ENCODE results near the gene NFRKB. TPM values are rescaled to one million over a fixed set of nuclear protein-coding genes. Genes with fewer than 3 reads are reported as not detected.

The NFRKB gene
- total and polyA plus RNA-seq, 2 donors (not counting 1 experiment from before 2014, with no cell fraction given), result 10.7 to 11.9 TPM

- Histone ChIP-seq H2AFZ (ENCODE audit: low read length) (no peak overlapping the region), H3K9me3 (ENCODE audit: control insufficient read depth, insufficient read depth, low read depth, low read length) (no peaks in the 10 kb centered on the region), H3K27me3 (ENCODE audit: control insufficient read depth, insufficient read depth, low read length) (no peaks in the 10 kb centered on the region), H3K4me1 (ENCODE audit: control insufficient read depth, extremely low read depth, insufficient read depth, low read length) (peaks cover 6% of the 10 kb centered on the region), H3K9ac (ENCODE audit: insufficient read depth, low read length) (no peak overlapping the region), H3K4me2 (ENCODE audit: extremely low read depth, insufficient read depth, low read length) (no peak overlapping the region), H3K4me3 (replicated peaks in 1 of 4; ENCODE audit: control extremely low read depth in 1 of 4, insufficient read depth in 1 of 4, low read depth in 3 of 4, low read length in 4 of 4) (no peak overlapping the region), H3K27ac (ENCODE audit: insufficient read depth, low read length) (no peak overlapping the region), H3K36me3 (ENCODE audit: control insufficient read depth, insufficient read depth, low read length) (no peaks in the 10 kb centered on the region), H4K20me1 (ENCODE audit: control insufficient read depth, extremely low read depth, insufficient read depth, low read length) (no peaks in the 10 kb centered on the region), H3K79me2 (ENCODE audit: control insufficient read depth, insufficient read depth, low read length) (no peaks in the 10 kb centered on the region)
- peak; percentile 91 to 99 for DNase-seq (ENCODE audit: low read depth in 2 of 2)
- TF ChIP-seq EZH2 (IDR thresholded peaks at IDR 0.05; ENCODE audit: low read length, missing control alignments) (no peak), CTCF (conservative IDR thresholded peaks at IDR 0.05 in 1 of 2, IDR thresholded peaks at IDR 0.05 in 1 of 2; ENCODE audit: low read depth in 1 of 2, low read length in 2 of 2) (no peak)
Observed at GRCh38 chr11:129846508-129847335, 48.7 kb downstream of the NFRKB start.

Other genes with a start within 250 kb of the NFRKB start
- not detected in 2 replicates for gene TMEM45B, start 79.7 kb downstream of the NFRKB start, total RNA-seq
- gene TMEM45B, start 79.7 kb downstream of the NFRKB start, polyA plus RNA-seq, result not detected in 2 replicates
- 2.5 and 3.3 TPM in 2 replicates for gene PRDM10, start 107.3 kb upstream of the NFRKB start, total RNA-seq
- gene PRDM10, start 107.3 kb upstream of the NFRKB start, polyA plus RNA-seq, result 2.9 and 3.7 TPM in 2 replicates
- gene APLP2, start 174.3 kb upstream of the NFRKB start, total RNA-seq, result 415 and 508 TPM in 2 replicates
- gene APLP2, start 174.3 kb upstream of the NFRKB start, polyA plus RNA-seq, result 409 and 559 TPM in 2 replicates

All from fibroblast of lung (primary cell).